ENCODE results near the gene SH3BGRL3.

Gene SH3BGRL3

DNA sequence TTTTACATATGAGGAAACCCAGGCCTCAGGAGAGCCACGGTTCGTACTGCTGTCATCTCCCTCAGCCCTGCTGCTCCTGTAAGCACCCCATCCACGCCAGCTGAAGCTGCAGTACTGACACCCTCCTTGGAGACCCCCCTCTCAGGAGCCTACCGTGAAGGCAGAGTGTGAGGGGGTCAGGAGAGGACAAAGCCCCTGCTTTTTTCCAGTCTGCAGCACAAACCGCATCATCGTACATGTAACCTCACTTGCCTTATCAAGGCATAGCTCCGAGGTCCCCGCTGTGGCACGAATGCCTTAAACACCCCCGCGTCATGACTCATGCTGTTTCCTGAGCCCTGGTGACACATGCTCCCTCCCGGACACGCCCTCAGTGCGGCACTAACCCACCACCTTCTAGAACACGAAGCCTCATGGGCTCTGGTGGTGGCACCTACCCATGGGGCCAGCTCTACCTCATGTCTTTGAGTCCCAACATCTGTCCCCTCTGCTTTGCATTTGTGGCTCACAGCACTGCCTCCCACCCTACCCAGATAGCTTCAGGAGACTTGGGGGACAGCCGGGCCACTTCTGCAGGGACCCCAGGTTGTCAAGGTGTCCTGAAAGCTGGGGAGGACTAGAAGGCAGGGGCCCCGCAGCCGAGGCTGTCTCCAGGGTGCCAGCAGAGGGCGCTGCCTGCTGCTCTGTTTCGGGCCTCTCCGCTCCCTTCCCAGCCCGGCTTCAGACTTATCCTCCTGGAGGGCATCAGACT, 4.9 kb downstream of the SH3BGRL3 start:
- DNase-seq (ENCODE audit: low spot score), result peak; percentile 90

GRCh38 chr1:26285366-26286063, 5.6 kb downstream of the SH3BGRL3 start:
- DNase-seq (ENCODE audit: low spot score), result no peak
- POLR2A ChIA-PET (ENCODE audit: low non-redundant PET), result no interaction called here
- H3K27ac ChIP-seq, result peak overlapping the region; percentile 99
- CTCF ChIA-PET, result interaction anchor here (0.6 to 1.9 kb wide), 14 partner anchors 9 to 809 kb away, joined by 3 to 11 read pairs (median 4); no protein-coding TSS in a partner anchor
- TF ChIP-seq CTCF (conservative IDR thresholded peaks at IDR 0.05; ENCODE audit: low read depth), result no peak

More for the DNA sequence above, 4.9 kb downstream of the SH3BGRL3 start:
- H3K27ac ChIP-seq, result peak overlapping the region; percentile 99
- POLR2A ChIA-PET (ENCODE audit: low non-redundant PET), result interaction anchor here (0.6 kb wide), 2 partner anchors 79 to 133 kb away, joined by 3 to 4 read pairs; no protein-coding TSS in a partner anchor
- CTCF ChIA-PET, result interaction anchor here (0.6 to 1.6 kb wide), 13 partner anchors 8 to 810 kb away, joined by 3 to 11 read pairs (median 4); no protein-coding TSS in a partner anchor
- TF ChIP-seq CTCF (conservative IDR thresholded peaks at IDR 0.05; ENCODE audit: low read depth), result peak; percentile 62

- ChIA-PET POLR2A (ENCODE audit: low non-redundant PET) (no interaction called here), CTCF (interaction anchor here (0.6 to 1.9 kb wide), 7 partner anchors 10 to 395 kb away, joined by 4 to 10 read pairs (median 5); no protein-coding TSS in a partner anchor)
- no peak for TF ChIP-seq CTCF (conservative IDR thresholded peaks at IDR 0.05; ENCODE audit: low read depth)
- no peak for DNase-seq (ENCODE audit: low spot score)
- H3K27ac ChIP-seq, result peak overlapping the region; percentile 99; the same call in 1 of the 2 replicates
Measured at GRCh38 chr1:26286064-26286416, 6.2 kb downstream of the SH3BGRL3 start.

DNA sequence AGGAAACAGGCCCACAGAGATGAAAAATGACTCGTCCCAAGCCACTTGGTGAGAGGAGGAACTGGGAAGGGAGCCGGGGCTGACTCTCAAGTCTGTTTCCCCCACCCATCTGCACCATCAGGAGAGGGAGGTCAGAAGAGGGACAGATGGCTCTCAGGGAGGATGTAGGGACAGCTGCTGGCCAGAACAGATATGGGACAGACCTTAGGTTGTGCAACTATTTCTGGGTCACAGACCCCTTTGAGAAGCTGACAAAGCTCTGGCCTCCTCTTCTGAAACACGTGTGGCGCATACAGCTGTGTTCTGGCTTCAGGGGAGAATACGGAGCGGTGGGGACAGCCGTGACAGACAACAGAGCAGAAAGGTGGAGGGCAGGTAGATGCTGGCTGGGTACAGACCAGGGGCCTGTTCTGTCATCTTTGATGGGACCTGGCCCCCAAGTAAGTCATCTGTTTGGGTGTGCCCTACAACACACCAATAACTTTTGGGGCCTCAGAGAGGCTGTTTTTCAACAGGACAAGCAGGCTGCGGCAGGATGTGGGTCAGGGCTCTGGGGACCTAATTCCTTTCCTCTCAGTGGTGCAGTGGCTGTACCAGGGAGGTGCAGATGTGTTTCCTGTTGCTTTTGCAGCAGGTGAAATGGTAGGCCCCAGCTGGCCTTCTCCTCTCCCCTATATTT, 7.3 kb downstream of the SH3BGRL3 start:
- POLR2A ChIA-PET (ENCODE audit: low non-redundant PET), result interaction anchor here (0.7 kb wide), 1 partner anchor 7 kb away, joined by 3 read pairs; the partner anchor contains the start of gene SH3BGRL3
- peak overlapping the region; percentile 56 for H3K27ac ChIP-seq
- no peak for DNase-seq (ENCODE audit: low spot score)
- CTCF ChIA-PET, result interaction anchor here (0.9 to 1.9 kb wide), 2 partner anchors 9 to 53 kb away, joined by 3 to 10 read pairs; no protein-coding TSS in a partner anchor
- no peak for TF ChIP-seq CTCF (conservative IDR thresholded peaks at IDR 0.05; ENCODE audit: low read depth)

DNA sequence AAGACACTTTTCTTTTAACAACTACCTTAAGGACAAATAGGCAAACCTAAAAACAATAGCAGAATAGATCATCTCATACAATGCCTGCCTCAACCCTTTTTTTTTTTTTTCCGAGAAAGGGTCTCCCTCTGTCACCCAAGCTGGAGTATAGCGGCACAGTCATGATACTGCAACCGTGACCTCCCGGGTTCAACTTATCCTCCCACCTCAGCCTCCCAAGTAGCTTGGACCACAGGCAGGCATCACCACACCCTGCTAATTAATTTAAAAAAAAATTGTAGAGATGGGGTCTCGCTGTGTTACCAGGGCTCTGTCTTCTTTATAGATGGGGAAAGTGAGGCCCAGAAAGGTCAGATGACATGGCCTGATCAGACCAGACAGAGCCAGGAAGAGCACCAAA, 7.9 kb downstream of the SH3BGRL3 start:
- ChIA-PET CTCF (interaction anchor here (1.4 kb wide), 1 partner anchor 27 kb away, joined by 3 read pairs; no protein-coding TSS in a partner anchor), POLR2A (ENCODE audit: low non-redundant PET) (interaction anchor here (0.7 kb wide), 1 partner anchor 8 kb away, joined by 3 read pairs; the partner anchor contains the start of gene SH3BGRL3)
- no peak for DNase-seq (ENCODE audit: low spot score)
- peak overlapping the region; percentile 56 for H3K27ac ChIP-seq
- no peak for TF ChIP-seq CTCF (conservative IDR thresholded peaks at IDR 0.05; ENCODE audit: low read depth)

Measured in RWPE1 (cell line).